ENCODE data around the gene SPRYD7. TPM values are rescaled to one million over a fixed set of nuclear protein-coding genes. Genes with fewer than 3 reads are reported as not detected.

The SPRYD7 gene
- polyA plus RNA-seq, 1 of the 3 experiments (the other 2 are of a cell fraction) = 8.6 TPM

DNA sequence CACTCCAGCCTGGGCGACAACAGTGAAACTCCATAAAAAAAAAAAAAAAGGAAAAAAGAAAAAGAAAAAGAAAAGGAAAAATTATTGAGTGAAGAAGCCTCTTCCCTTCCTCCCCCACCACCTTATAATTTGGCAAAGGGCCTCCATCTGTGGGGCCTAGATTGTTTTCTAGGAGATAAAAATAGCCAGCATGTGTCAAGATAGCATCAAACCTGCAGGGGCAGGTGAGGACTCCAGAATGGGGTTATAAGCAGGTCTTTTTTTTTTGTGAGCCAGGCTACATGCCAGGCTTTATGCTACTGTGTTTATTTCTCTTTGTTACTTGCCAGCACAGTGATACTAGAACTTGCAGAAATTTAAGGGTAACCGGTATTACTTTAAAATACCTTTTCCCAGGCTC, 49.0 kb upstream of the SPRYD7 start:
- TF ChIP-seq EZH2phosphoT487 (IDR thresholded peaks at IDR 0.05; ENCODE audit: borderline replicate concordance, low read depth) (no peak), ELF1 (IDR thresholded peaks at IDR 0.05) (no peak), TEAD4 (IDR thresholded peaks at IDR 0.05; ENCODE audit: borderline replicate concordance, insufficient read depth) (no peak), GATA2 (CRISPR knock-in tag; IDR thresholded peaks at IDR 0.05) (no peak), TAF1 (IDR thresholded peaks at IDR 0.05; ENCODE audit: borderline replicate concordance, low read depth, low read length) (no peak), TCF12 (IDR thresholded peaks at IDR 0.05) (no peak), FOXM1 (IDR thresholded peaks at IDR 0.05; ENCODE audit: low read depth) (no peak), RAD21 (IDR thresholded peaks at IDR 0.05; ENCODE audit: low read length) (no peak), CHD2 (IDR thresholded peaks at IDR 0.05; ENCODE audit: low read length, partially characterized antibody) (no peak)
- TF ChIP-seq, protein P1, sequence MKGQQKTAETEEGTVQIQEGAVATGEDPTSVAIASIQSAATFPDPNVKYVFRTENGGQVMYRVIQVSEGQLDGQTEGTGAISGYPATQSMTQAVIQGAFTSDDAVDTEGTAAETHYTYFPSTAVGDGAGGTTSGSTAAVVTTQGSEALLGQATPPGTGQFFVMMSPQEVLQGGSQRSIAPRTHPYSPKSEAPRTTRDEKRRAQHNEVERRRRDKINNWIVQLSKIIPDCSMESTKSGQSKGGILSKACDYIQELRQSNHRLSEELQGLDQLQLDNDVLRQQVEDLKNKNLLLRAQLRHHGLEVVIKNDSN (IDR thresholded peaks at IDR 0.05; ENCODE audit: borderline replicate concordance, low read depth) = no peak
- TF ChIP-seq, protein P2, sequence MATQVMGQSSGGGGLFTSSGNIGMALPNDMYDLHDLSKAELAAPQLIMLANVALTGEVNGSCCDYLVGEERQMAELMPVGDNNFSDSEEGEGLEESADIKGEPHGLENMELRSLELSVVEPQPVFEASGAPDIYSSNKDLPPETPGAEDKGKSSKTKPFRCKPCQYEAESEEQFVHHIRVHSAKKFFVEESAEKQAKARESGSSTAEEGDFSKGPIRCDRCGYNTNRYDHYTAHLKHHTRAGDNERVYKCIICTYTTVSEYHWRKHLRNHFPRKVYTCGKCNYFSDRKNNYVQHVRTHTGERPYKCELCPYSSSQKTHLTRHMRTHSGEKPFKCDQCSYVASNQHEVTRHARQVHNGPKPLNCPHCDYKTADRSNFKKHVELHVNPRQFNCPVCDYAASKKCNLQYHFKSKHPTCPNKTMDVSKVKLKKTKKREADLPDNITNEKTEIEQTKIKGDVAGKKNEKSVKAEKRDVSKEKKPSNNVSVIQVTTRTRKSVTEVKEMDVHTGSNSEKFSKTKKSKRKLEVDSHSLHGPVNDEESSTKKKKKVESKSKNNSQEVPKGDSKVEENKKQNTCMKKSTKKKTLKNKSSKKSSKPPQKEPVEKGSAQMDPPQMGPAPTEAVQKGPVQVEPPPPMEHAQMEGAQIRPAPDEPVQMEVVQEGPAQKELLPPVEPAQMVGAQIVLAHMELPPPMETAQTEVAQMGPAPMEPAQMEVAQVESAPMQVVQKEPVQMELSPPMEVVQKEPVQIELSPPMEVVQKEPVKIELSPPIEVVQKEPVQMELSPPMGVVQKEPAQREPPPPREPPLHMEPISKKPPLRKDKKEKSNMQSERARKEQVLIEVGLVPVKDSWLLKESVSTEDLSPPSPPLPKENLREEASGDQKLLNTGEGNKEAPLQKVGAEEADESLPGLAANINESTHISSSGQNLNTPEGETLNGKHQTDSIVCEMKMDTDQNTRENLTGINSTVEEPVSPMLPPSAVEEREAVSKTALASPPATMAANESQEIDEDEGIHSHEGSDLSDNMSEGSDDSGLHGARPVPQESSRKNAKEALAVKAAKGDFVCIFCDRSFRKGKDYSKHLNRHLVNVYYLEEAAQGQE (IDR thresholded peaks at IDR 0.05; ENCODE audit: low read depth, low read length) = no peak
- TF ChIP-seq, protein P3, sequence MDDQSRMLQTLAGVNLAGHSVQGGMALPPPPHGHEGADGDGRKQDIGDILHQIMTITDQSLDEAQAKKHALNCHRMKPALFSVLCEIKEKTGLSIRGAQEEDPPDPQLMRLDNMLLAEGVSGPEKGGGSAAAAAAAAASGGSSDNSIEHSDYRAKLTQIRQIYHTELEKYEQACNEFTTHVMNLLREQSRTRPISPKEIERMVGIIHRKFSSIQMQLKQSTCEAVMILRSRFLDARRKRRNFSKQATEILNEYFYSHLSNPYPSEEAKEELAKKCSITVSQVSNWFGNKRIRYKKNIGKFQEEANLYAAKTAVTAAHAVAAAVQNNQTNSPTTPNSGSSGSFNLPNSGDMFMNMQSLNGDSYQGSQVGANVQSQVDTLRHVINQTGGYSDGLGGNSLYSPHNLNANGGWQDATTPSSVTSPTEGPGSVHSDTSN (IDR thresholded peaks at IDR 0.05) = no peak
- TF ChIP-seq, protein P4, sequence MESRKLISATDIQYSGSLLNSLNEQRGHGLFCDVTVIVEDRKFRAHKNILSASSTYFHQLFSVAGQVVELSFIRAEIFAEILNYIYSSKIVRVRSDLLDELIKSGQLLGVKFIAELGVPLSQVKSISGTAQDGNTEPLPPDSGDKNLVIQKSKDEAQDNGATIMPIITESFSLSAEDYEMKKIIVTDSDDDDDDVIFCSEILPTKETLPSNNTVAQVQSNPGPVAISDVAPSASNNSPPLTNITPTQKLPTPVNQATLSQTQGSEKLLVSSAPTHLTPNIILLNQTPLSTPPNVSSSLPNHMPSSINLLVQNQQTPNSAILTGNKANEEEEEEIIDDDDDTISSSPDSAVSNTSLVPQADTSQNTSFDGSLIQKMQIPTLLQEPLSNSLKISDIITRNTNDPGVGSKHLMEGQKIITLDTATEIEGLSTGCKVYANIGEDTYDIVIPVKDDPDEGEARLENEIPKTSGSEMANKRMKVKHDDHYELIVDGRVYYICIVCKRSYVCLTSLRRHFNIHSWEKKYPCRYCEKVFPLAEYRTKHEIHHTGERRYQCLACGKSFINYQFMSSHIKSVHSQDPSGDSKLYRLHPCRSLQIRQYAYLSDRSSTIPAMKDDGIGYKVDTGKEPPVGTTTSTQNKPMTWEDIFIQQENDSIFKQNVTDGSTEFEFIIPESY (IDR thresholded peaks at IDR 0.05; ENCODE audit: borderline replicate concordance, low read depth) = no peak
- TF ChIP-seq, protein P5, sequence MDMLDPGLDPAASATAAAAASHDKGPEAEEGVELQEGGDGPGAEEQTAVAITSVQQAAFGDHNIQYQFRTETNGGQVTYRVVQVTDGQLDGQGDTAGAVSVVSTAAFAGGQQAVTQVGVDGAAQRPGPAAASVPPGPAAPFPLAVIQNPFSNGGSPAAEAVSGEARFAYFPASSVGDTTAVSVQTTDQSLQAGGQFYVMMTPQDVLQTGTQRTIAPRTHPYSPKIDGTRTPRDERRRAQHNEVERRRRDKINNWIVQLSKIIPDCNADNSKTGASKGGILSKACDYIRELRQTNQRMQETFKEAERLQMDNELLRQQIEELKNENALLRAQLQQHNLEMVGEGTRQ (IDR thresholded peaks at IDR 0.05; ENCODE audit: borderline replicate concordance, low read depth, low read length) = no peak
- ChIA-PET POLR2A (no interaction called here), CTCF (interaction anchor here (1.0 to 1.4 kb wide), 3 partner anchors 8 to 62 kb away, joined by 3 to 4 read pairs (median 3); no protein-coding TSS in a partner anchor)
- no peak overlapping the region for H3K27ac ChIP-seq (ENCODE audit: low read depth in 2 of 2, low read length in 1 of 2)
- no peak overlapping the region for H3K4me2 ChIP-seq
- H3K27me3 ChIP-seq (ENCODE audit: insufficient read depth) = no peaks in the 10 kb centered on the region
- H4K20me1 ChIP-seq (ENCODE audit: insufficient read depth) = no peaks in the 10 kb centered on the region
- H3K9me2 ChIP-seq = no peaks in the 10 kb centered on the region
- H3K9me3 ChIP-seq = no peaks in the 10 kb centered on the region
- H3F3A ChIP-seq (replicated peaks; ENCODE audit: insufficient read depth) = no peaks in the 10 kb centered on the region
- no peaks in the 10 kb centered on the region for H3K79me2 ChIP-seq (ENCODE audit: insufficient read depth)
- H3K36me3 ChIP-seq (replicated peaks in 1 of 2; ENCODE audit: control insufficient read depth in 1 of 2, insufficient read depth in 2 of 2, low read length in 1 of 2) = no peaks in the 10 kb centered on the region
- 94% methylated on average over 2 of the region's 2 CpGs for WGBS (ENCODE audit: low lambda C conversion rate)
- H3K4me3 ChIP-seq (ENCODE audit: low read depth in 2 of 2, low read length in 1 of 2) = no peak overlapping the region
- no peak for DNase-seq
- no peaks in the 10 kb centered on the region; a peak in 1 of 4 replicates for H3K4me1 ChIP-seq (ENCODE audit: control insufficient read depth in 1 of 2, insufficient read depth in 2 of 2, low read depth in 1 of 2, low read length in 1 of 2)
- no peak overlapping the region for H2AFZ ChIP-seq (ENCODE audit: low read depth)
- no peak overlapping the region for H3K9ac ChIP-seq

Measured in SK-N-SH (cell line).